OCI-LY1 (cell line): ENCODE measurements around the gene TMEM9B.

ENCODE experiments used
- H2AFZ ChIP-seq: fragments of 200-600 bp; sonication (generic), shearing (Covaris generic); 2 replicates; pipeline ENCODE4 v1.6.0; 2014; ENCODE audit warnings: antibody characterized with exemption, mild to moderate bottlenecking, low read length
- H3F3A ChIP-seq: fragments of 200-600 bp; sonication (generic), shearing (Covaris generic); 2 replicates; pipeline ENCODE4 v1.6.0; 2014; ENCODE audit warnings: mild to moderate bottlenecking, antibody characterized with exemption, low read length, moderate library complexity; ENCODE audit not compliant: insufficient read depth
- H3K27ac ChIP-seq: fragments of 200-600 bp; sonication (generic); 2 replicates; pipeline ENCODE4 v1.5.1; 2014; ENCODE audit warnings: low read length, mixed run types, mild to moderate bottlenecking, low read depth; ENCODE audit not compliant: poor library complexity, severe bottlenecking
- H3K27me3 ChIP-seq: fragments of 200-600 bp; sonication (generic); 2 replicates; pipeline ENCODE4 v1.6.0; 2014; ENCODE audit warnings: antibody characterized with exemption, mild to moderate bottlenecking, low read length, moderate library complexity; ENCODE audit not compliant: insufficient read depth
- H3K36me3 ChIP-seq: fragments of 200-600 bp; sonication (generic); 2 replicates; pipeline ENCODE4 v1.6.1; 2014; ENCODE audit warnings: mild to moderate bottlenecking, antibody characterized with exemption, low read length, moderate library complexity, mixed read lengths; ENCODE audit not compliant: insufficient read depth
- H3K4me1 ChIP-seq: fragments of 200-600 bp; sonication (generic); 2 replicates; pipeline ENCODE4 v1.5.1; 2014; ENCODE audit warnings: mild to moderate bottlenecking, low read length, moderate library complexity; ENCODE audit not compliant: insufficient read depth, severe bottlenecking
- H3K4me2 ChIP-seq: fragments of 200-600 bp; sonication (generic), shearing (Covaris generic); 2 replicates; pipeline ENCODE4 v1.6.1; 2014; ENCODE audit warnings: low read length
- H3K4me3 ChIP-seq: fragments of 200-600 bp; sonication (generic); 2 replicates; pipeline ENCODE4 v1.5.1; 2014; ENCODE audit warnings: low read length, low read depth, mild to moderate bottlenecking, mixed read lengths; ENCODE audit not compliant: poor library complexity, severe bottlenecking
- H3K79me2 ChIP-seq: fragments of 200-600 bp; shearing (Covaris generic); 2 replicates; pipeline ENCODE4 v1.6.1; 2016; ENCODE audit warnings: mixed run types, low read length, mixed read lengths; ENCODE audit not compliant: insufficient read depth
- H3K9ac ChIP-seq: fragments of 200-600 bp; sonication (generic), shearing (Covaris generic); 2 replicates; pipeline ENCODE4 v1.6.1; 2014; ENCODE audit warnings: mild to moderate bottlenecking, low read length, mixed read lengths
- H3K9me2 ChIP-seq: fragments of 200-600 bp; sonication (generic), shearing (Covaris generic); 2 replicates; pipeline ENCODE4 v1.6.1; 2014; ENCODE audit warnings: low read depth, mild to moderate bottlenecking, low read length, mixed read lengths
- H3K9me3 ChIP-seq: fragments of 200-600 bp; shearing (Covaris generic); 2 replicates; pipeline ENCODE4 v1.6.1; 2014; ENCODE audit warnings: low read length, mixed read lengths
- H4K20me1 ChIP-seq: fragments of 200-600 bp; sonication (generic), shearing (Covaris generic); 2 replicates; pipeline ENCODE4 v1.6.0; 2016; ENCODE audit warnings: mild to moderate bottlenecking, low read length; ENCODE audit not compliant: insufficient read depth
- CTCF ChIP-seq: fragments of 200-600 bp; sonication (generic), shearing (Covaris generic); IDR thresholded peaks from 2 replicates; pipeline ENCODE4 v1.5.1; 2017; ENCODE audit warnings: mild to moderate bottlenecking, antibody characterized with exemption, low read length, moderate library complexity, mixed read lengths
- EZH2 ChIP-seq: fragments of 200-600 bp; sonication (generic), shearing (Covaris generic); IDR thresholded peaks from 2 replicates; pipeline ENCODE4 v1.8.0; 2017; ENCODE audit warnings: borderline replicate concordance, mixed run types, mild to moderate bottlenecking, antibody characterized with exemption, low read length, moderate library complexity, mixed read lengths

The TMEM9B gene

GRCh38 chr11:8973121-8973520, 8.9 kb upstream of the TMEM9B start:
- H3K4me1 ChIP-seq, result no peaks in the 10 kb centered on the region
- H3K4me2 ChIP-seq, result no peak overlapping the region
- no peaks in the 10 kb centered on the region for H3F3A ChIP-seq
- H3K79me2 ChIP-seq, result no peaks in the 10 kb centered on the region
- H2AFZ ChIP-seq, result no peak overlapping the region
- H4K20me1 ChIP-seq, result no peaks in the 10 kb centered on the region
- no peaks in the 10 kb centered on the region for H3K27me3 ChIP-seq
- no peaks in the 10 kb centered on the region for H3K36me3 ChIP-seq
- TF ChIP-seq EZH2 (no peak), CTCF (no peak)
- H3K9me2 ChIP-seq, result no peaks in the 10 kb centered on the region
- H3K27ac ChIP-seq, result no peak overlapping the region
- H3K9me3 ChIP-seq, result no peaks in the 10 kb centered on the region
- no peak overlapping the region for H3K9ac ChIP-seq
- H3K4me3 ChIP-seq, result no peak overlapping the region

- no peak overlapping the region for H3K4me3 ChIP-seq
- H3K9ac ChIP-seq, result no peak overlapping the region
- no peaks in the 10 kb centered on the region for H3K27me3 ChIP-seq
- H3K4me1 ChIP-seq, result no peaks in the 10 kb centered on the region
- H3K9me3 ChIP-seq, result no peaks in the 10 kb centered on the region
- H3K27ac ChIP-seq, result no peak overlapping the region
- no peaks in the 10 kb centered on the region for H3K9me2 ChIP-seq
- H3K36me3 ChIP-seq, result peaks cover 4% of the 10 kb centered on the region; the same call in 1 of the 2 replicates
- no peaks in the 10 kb centered on the region for H3F3A ChIP-seq
- H3K79me2 ChIP-seq, result no peaks in the 10 kb centered on the region
- no peak overlapping the region for H2AFZ ChIP-seq
- no peaks in the 10 kb centered on the region for H4K20me1 ChIP-seq
- H3K4me2 ChIP-seq, result no peak overlapping the region
- TF ChIP-seq CTCF (no peak), EZH2 (no peak)
Observed at GRCh38 chr11:8971924-8972316, 7.7 kb upstream of the TMEM9B start.

- no peak overlapping the region for H3K9ac ChIP-seq
- no peaks in the 10 kb centered on the region for H3K79me2 ChIP-seq
- H4K20me1 ChIP-seq, result no peaks in the 10 kb centered on the region
- H3K27me3 ChIP-seq, result no peaks in the 10 kb centered on the region
- no peak overlapping the region for H3K27ac ChIP-seq
- H3K9me2 ChIP-seq, result no peaks in the 10 kb centered on the region
- no peak overlapping the region for H2AFZ ChIP-seq
- no peaks in the 10 kb centered on the region for H3K9me3 ChIP-seq
- no peak overlapping the region for H3K4me2 ChIP-seq
- peaks cover 4% of the 10 kb centered on the region; the same call in 1 of the 2 replicates for H3K36me3 ChIP-seq
- H3F3A ChIP-seq, result no peaks in the 10 kb centered on the region
- no peaks in the 10 kb centered on the region for H3K4me1 ChIP-seq
- H3K4me3 ChIP-seq, result no peak overlapping the region
- no peak for TF ChIP-seq CTCF
- no peak for TF ChIP-seq EZH2
Observed at GRCh38 chr11:8971196-8971923, 7.1 kb upstream of the TMEM9B start.
